ENCODE results near the gene SH3GL1. TPM values are rescaled to one million over a fixed set of nuclear protein-coding genes. Genes with fewer than 3 reads are reported as not detected.

SH3GL1 gene
- total and polyA plus RNA-seq, 2 experiments from 2014 or later = 73.1 to 89.5 TPM

DNA sequence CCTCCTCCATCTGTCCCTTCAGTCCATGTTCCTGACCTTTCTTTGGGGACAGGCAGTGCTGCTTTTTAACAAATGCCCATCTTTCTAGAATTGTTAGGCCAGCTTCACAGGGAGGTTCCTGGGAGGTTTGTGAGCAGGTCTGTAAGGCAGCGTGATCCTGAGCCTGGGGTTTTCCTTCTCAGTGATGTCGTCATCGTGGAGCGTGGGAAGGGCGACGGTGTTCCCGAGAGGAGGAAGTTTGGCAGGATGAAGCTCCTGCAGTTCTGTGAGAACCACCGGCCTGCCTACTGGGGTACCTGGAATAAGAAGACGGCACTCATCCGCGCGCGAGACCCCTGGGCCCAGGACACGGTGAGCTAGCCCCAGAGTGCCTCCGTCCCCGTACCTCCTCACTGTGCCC is 28.9 kb upstream of the SH3GL1 start:
- H3K4me1 ChIP-seq (ENCODE audit: insufficient read depth) = no peaks in the 10 kb centered on the region
- H3K4me2 ChIP-seq = no peak overlapping the region
- H3K27me3 ChIP-seq (ENCODE audit: insufficient read depth) = no peaks in the 10 kb centered on the region
- no peaks in the 10 kb centered on the region for H3K9me2 ChIP-seq (ENCODE audit: insufficient read depth)
- Mint-ChIP-seq H3K27me3 (ENCODE audit: insufficient read depth, low read depth, poor library complexity) (peaks cover 9% of the 10 kb centered on the region), H3K4me3 (no peak overlapping the region), H3K27ac (no peak overlapping the region), H3K36me3 (ENCODE audit: low read depth) (peaks cover 92% of the 10 kb centered on the region), H3K4me1 (no peaks in the 10 kb centered on the region; the same call in 2 of the 3 replicates), H3K9me3 (no peaks in the 10 kb centered on the region)
- no peak overlapping the region for H2AFZ ChIP-seq
- H3F3A ChIP-seq (replicated peaks; ENCODE audit: low read depth) = peaks cover 10% of the 10 kb centered on the region
- DNase-seq (ENCODE audit: low spot score) = no peak
- H3K36me3 ChIP-seq (ENCODE audit: insufficient read depth) = peaks cover 69% of the 10 kb centered on the region
- TF ChIP-seq EZH2phosphoT487 (IDR thresholded peaks at IDR 0.05; ENCODE audit: unreplicated experiment) (no peak), CREB1 (CRISPR knock-in tag; IDR thresholded peaks at IDR 0.05; ENCODE audit: low read depth) (no peak), EZH2 (IDR thresholded peaks at IDR 0.05; ENCODE audit: low read depth, unreplicated experiment) (no peak)
- no peak for ATAC-seq
- H3K27ac ChIP-seq (ENCODE audit: low read depth) = no peak overlapping the region
- H4K20me1 ChIP-seq (replicated peaks; ENCODE audit: insufficient read depth) = peaks cover 23% of the 10 kb centered on the region
- H3K79me2 ChIP-seq (replicated peaks; ENCODE audit: insufficient read depth) = peaks cover 25% of the 10 kb centered on the region
- H3K4me3 ChIP-seq = no peak overlapping the region

DNA sequence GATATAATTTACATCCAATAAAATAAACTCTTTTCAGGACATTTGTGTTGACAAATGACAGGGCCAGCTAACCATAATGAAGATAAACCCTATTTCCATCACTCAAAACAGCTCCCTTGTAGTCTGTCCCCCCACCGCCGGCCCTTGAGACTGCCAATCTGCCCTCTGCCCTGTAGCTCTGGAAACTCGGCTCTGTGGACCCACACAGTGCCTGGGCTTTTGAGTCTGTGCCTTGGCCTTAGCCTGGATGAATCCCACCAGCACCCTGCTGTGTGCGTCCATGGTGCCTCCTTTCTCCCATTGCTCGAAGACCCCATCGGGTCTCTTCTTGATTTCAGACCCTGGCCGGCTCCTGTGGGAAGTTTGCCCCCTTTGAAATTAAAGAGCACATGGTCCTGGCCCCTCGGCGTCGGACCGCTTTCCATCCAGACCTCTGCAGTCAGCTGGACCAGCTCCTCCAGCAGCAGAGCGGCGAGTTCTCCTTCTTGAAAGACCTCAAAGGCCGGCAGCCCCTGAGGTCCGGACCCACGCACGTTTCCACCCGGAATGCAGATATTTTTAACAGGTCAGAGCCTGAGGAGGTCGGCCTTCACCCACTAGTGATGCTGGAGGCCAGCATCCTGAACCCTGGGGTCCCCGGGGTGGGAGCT is 28.1 kb upstream of the SH3GL1 start:
- Histone ChIP-seq H3K27ac (ENCODE audit: low read depth) (peak overlapping the region; percentile 45; the same call in 1 of the 2 replicates), H3K79me2 (replicated peaks; ENCODE audit: insufficient read depth) (peaks cover 17% of the 10 kb centered on the region), H3K36me3 (ENCODE audit: insufficient read depth) (peaks cover 69% of the 10 kb centered on the region), H2AFZ (no peak overlapping the region), H3K4me1 (ENCODE audit: insufficient read depth) (no peaks in the 10 kb centered on the region), H3K9me2 (ENCODE audit: insufficient read depth) (no peaks in the 10 kb centered on the region), H3K4me3 (no peak overlapping the region), H4K20me1 (replicated peaks; ENCODE audit: insufficient read depth) (peaks cover 29% of the 10 kb centered on the region), H3K4me2 (no peak overlapping the region), H3K27me3 (ENCODE audit: insufficient read depth) (no peaks in the 10 kb centered on the region), H3F3A (replicated peaks; ENCODE audit: low read depth) (peaks cover 16% of the 10 kb centered on the region)
- no peaks in the 10 kb centered on the region; the same call in 2 of the 3 replicates for H3K4me1 Mint-ChIP-seq
- peaks cover 9% of the 10 kb centered on the region for H3K27me3 Mint-ChIP-seq (ENCODE audit: insufficient read depth, low read depth, poor library complexity)
- ATAC-seq (no peak), DNase-seq (ENCODE audit: low spot score) (no peak)
- H3K4me3 Mint-ChIP-seq = no peak overlapping the region
- H3K27ac Mint-ChIP-seq = no peak overlapping the region
- H3K36me3 Mint-ChIP-seq (ENCODE audit: low read depth) = peaks cover 92% of the 10 kb centered on the region
- no peaks in the 10 kb centered on the region for H3K9me3 Mint-ChIP-seq
- TF ChIP-seq ZNF331 (CRISPR knock-in tag; IDR thresholded peaks at IDR 0.05; ENCODE audit: low read depth) (no peak), ZNF114 (CRISPR knock-in tag; IDR thresholded peaks at IDR 0.05) (no peak), POLR2AphosphoS5 (IDR thresholded peaks at IDR 0.05; ENCODE audit: low read depth) (no peak), CREB1 (CRISPR knock-in tag; IDR thresholded peaks at IDR 0.05; ENCODE audit: low read depth) (no peak), STAT1 (IDR thresholded peaks at IDR 0.05; ENCODE audit: unreplicated experiment) (no peak), JUNB (IDR thresholded peaks at IDR 0.05; ENCODE audit: unreplicated experiment) (no peak)
- TF ChIP-seq, protein P1, sequence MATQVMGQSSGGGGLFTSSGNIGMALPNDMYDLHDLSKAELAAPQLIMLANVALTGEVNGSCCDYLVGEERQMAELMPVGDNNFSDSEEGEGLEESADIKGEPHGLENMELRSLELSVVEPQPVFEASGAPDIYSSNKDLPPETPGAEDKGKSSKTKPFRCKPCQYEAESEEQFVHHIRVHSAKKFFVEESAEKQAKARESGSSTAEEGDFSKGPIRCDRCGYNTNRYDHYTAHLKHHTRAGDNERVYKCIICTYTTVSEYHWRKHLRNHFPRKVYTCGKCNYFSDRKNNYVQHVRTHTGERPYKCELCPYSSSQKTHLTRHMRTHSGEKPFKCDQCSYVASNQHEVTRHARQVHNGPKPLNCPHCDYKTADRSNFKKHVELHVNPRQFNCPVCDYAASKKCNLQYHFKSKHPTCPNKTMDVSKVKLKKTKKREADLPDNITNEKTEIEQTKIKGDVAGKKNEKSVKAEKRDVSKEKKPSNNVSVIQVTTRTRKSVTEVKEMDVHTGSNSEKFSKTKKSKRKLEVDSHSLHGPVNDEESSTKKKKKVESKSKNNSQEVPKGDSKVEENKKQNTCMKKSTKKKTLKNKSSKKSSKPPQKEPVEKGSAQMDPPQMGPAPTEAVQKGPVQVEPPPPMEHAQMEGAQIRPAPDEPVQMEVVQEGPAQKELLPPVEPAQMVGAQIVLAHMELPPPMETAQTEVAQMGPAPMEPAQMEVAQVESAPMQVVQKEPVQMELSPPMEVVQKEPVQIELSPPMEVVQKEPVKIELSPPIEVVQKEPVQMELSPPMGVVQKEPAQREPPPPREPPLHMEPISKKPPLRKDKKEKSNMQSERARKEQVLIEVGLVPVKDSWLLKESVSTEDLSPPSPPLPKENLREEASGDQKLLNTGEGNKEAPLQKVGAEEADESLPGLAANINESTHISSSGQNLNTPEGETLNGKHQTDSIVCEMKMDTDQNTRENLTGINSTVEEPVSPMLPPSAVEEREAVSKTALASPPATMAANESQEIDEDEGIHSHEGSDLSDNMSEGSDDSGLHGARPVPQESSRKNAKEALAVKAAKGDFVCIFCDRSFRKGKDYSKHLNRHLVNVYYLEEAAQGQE (IDR thresholded peaks at IDR 0.05; ENCODE audit: unreplicated experiment) = no peak
- TF ChIP-seq, protein P2, sequence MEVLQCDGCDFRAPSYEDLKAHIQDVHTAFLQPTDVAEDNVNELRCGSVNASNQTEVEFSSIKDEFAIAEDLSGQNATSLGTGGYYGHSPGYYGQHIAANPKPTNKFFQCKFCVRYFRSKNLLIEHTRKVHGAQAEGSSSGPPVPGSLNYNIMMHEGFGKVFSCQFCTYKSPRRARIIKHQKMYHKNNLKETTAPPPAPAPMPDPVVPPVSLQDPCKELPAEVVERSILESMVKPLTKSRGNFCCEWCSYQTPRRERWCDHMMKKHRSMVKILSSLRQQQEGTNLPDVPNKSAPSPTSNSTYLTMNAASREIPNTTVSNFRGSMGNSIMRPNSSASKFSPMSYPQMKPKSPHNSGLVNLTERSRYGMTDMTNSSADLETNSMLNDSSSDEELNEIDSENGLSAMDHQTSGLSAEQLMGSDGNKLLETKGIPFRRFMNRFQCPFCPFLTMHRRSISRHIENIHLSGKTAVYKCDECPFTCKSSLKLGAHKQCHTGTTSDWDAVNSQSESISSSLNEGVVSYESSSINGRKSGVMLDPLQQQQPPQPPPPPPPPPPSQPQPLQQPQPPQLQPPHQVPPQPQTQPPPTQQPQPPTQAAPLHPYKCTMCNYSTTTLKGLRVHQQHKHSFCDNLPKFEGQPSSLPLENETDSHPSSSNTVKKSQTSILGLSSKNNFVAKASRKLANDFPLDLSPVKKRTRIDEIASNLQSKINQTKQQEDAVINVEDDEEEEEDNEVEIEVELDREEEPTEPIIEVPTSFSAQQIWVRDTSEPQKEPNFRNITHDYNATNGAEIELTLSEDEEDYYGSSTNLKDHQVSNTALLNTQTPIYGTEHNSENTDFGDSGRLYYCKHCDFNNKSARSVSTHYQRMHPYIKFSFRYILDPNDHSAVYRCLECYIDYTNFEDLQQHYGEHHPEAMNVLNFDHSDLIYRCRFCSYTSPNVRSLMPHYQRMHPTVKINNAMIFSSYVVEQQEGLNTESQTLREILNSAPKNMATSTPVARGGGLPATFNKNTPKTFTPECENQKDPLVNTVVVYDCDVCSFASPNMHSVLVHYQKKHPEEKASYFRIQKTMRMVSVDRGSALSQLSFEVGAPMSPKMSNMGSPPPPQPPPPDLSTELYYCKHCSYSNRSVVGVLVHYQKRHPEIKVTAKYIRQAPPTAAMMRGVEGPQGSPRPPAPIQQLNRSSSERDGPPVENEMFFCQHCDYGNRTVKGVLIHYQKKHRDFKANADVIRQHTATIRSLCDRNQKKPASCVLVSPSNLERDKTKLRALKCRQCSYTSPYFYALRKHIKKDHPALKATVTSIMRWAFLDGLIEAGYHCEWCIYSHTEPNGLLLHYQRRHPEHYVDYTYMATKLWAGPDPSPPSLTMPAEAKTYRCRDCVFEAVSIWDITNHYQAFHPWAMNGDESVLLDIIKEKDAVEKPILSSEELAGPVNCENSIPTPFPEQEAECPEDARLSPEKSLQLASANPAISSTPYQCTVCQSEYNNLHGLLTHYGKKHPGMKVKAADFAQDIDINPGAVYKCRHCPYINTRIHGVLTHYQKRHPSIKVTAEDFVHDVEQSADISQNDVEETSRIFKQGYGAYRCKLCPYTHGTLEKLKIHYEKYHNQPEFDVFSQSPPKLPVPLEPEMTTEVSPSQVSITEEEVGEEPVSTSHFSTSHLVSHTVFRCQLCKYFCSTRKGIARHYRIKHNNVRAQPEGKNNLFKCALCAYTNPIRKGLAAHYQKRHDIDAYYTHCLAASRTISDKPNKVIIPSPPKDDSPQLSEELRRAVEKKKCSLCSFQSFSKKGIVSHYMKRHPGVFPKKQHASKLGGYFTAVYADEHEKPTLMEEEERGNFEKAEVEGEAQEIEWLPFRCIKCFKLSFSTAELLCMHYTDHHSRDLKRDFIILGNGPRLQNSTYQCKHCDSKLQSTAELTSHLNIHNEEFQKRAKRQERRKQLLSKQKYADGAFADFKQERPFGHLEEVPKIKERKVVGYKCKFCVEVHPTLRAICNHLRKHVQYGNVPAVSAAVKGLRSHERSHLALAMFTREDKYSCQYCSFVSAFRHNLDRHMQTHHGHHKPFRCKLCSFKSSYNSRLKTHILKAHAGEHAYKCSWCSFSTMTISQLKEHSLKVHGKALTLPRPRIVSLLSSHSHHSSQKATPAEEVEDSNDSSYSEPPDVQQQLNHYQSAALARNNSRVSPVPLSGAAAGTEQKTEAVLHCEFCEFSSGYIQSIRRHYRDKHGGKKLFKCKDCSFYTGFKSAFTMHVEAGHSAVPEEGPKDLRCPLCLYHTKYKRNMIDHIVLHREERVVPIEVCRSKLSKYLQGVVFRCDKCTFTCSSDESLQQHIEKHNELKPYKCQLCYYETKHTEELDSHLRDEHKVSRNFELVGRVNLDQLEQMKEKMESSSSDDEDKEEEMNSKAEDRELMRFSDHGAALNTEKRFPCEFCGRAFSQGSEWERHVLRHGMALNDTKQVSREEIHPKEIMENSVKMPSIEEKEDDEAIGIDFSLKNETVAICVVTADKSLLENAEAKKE (CRISPR knock-in tag; IDR thresholded peaks at IDR 0.05) = no peak
